ENCODE data around the gene ZNF555. TPM values are rescaled to one million over a fixed set of nuclear protein-coding genes. Genes with fewer than 3 reads are reported as not detected.
A peak's percentile ranks its signal among the peaks of the same experiment; 100 is the strongest.

ZNF555 gene
- total and polyA plus RNA-seq, 10 of the 15 experiments (the other 5 are each of a cell fraction or from before 2014, with no cell fraction given), result 0.58 to 1.9 (median 1.2) TPM

DNA sequence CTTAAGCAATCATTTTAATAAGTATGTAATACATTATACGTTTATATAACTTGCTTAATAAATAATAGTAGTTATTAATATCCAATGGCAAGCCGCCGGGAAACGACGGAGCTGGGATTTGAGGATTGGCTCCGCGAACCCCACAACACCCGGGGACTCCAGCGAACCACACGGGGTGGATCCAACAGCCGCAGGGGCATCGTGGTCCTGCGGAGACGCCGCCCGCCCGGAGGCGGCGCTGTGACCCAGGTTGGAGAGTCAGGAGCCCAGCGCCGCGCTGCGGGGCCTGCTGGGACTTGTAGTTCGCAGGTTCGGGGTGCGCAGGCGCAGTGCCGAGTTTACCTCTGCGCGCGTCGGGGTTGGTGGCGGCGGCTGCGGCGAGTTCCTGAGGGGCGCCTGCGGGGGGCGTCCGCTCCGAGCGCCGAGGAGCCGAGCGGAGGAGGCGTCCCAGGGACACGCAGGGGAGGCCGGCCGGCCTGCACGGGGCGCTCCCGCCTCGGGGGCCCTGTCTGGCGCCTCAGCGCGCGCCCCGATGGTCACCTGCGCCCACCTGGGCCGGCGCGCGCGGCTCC lies 21.6 kb upstream of the ZNF555 start, which contains the start of gene ZNF554 (continued):
- no peak for TF ChIP-seq NR2C2 (IDR thresholded peaks at IDR 0.05; ENCODE audit: borderline replicate concordance, control insufficient read depth, insufficient read length, low read depth)
- TF ChIP-seq, protein P1, sequence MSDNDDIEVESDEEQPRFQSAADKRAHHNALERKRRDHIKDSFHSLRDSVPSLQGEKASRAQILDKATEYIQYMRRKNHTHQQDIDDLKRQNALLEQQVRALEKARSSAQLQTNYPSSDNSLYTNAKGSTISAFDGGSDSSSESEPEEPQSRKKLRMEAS (IDR thresholded peaks at IDR 0.05; ENCODE audit: low read depth, low read length), result no peak; the same call in 1 of the 2 replicates
- TF ChIP-seq, protein P2, sequence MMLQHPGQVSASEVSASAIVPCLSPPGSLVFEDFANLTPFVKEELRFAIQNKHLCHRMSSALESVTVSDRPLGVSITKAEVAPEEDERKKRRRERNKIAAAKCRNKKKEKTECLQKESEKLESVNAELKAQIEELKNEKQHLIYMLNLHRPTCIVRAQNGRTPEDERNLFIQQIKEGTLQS (IDR thresholded peaks at IDR 0.05; ENCODE audit: borderline replicate concordance, extremely low read depth, low read depth, low read length), result peak; percentile 78
- peak; percentile 68 for TF ChIP-seq ZNF207 (IDR thresholded peaks at IDR 0.05; ENCODE audit: borderline replicate concordance)
- TF ChIP-seq ZNF24 (IDR thresholded peaks at IDR 0.05), result peak; percentile 61
- no peak for TF ChIP-seq POLR2AphosphoS2 (IDR thresholded peaks at IDR 0.05; ENCODE audit: low read depth, low read length)
- TF ChIP-seq, protein P3, sequence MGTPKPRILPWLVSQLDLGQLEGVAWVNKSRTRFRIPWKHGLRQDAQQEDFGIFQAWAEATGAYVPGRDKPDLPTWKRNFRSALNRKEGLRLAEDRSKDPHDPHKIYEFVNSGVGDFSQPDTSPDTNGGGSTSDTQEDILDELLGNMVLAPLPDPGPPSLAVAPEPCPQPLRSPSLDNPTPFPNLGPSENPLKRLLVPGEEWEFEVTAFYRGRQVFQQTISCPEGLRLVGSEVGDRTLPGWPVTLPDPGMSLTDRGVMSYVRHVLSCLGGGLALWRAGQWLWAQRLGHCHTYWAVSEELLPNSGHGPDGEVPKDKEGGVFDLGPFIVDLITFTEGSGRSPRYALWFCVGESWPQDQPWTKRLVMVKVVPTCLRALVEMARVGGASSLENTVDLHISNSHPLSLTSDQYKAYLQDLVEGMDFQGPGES (IDR thresholded peaks at IDR 0.05), result no peak
- peak; percentile 78 for TF ChIP-seq SP1 (IDR thresholded peaks at IDR 0.05; ENCODE audit: low read depth, low read length)
- TF ChIP-seq, protein P4, sequence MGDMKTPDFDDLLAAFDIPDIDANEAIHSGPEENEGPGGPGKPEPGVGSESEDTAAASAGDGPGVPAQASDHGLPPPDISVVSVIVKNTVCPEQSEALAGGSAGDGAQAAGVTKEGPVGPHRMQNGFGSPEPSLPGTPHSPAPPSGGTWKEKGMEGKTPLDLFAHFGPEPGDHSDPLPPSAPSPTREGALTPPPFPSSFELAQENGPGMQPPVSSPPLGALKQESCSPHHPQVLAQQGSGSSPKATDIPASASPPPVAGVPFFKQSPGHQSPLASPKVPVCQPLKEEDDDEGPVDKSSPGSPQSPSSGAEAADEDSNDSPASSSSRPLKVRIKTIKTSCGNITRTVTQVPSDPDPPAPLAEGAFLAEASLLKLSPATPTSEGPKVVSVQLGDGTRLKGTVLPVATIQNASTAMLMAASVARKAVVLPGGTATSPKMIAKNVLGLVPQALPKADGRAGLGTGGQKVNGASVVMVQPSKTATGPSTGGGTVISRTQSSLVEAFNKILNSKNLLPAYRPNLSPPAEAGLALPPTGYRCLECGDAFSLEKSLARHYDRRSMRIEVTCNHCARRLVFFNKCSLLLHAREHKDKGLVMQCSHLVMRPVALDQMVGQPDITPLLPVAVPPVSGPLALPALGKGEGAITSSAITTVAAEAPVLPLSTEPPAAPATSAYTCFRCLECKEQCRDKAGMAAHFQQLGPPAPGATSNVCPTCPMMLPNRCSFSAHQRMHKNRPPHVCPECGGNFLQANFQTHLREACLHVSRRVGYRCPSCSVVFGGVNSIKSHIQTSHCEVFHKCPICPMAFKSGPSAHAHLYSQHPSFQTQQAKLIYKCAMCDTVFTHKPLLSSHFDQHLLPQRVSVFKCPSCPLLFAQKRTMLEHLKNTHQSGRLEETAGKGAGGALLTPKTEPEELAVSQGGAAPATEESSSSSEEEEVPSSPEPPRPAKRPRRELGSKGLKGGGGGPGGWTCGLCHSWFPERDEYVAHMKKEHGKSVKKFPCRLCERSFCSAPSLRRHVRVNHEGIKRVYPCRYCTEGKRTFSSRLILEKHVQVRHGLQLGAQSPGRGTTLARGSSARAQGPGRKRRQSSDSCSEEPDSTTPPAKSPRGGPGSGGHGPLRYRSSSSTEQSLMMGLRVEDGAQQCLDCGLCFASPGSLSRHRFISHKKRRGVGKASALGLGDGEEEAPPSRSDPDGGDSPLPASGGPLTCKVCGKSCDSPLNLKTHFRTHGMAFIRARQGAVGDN (IDR thresholded peaks at IDR 0.05), result peak; percentile 73
- TF ChIP-seq NR2F1 (conservative IDR thresholded peaks at IDR 0.05), result peak; percentile 72
- 0 out of 2 replicates have a peak, but pooled peaks have one; percentile 40 for TF ChIP-seq CHD2 (IDR thresholded peaks at IDR 0.05; ENCODE audit: borderline replicate concordance, low read depth, low read length)
- no peak for TF ChIP-seq YBX1 (IDR thresholded peaks at IDR 0.05)
- TF ChIP-seq EP300 (IDR thresholded peaks at IDR 0.05; ENCODE audit: borderline replicate concordance in 1 of 2, control insufficient read depth in 1 of 2, low read depth in 2 of 2, low read length in 2 of 2), result 0 out of 4 replicates have a peak, but pooled peaks of 1 of the 2 experiments have one; percentile 27
